ENCODE results near the gene WNT10A.

DNA sequence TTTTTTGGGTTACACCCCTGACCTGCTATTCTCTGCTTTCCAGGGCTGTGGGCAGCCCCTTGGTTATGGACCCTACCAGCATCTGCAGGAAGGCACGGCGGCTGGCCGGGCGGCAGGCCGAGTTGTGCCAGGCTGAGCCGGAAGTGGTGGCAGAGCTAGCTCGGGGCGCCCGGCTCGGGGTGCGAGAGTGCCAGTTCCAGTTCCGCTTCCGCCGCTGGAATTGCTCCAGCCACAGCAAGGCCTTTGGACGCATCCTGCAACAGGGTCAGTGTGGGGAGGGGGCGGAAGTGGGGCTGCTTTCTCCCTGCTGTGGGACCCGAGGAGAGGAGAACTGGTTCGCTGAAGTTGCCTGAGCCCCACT is 9.7 kb upstream of the WNT10A start:
- TF ChIP-seq, protein P1, sequence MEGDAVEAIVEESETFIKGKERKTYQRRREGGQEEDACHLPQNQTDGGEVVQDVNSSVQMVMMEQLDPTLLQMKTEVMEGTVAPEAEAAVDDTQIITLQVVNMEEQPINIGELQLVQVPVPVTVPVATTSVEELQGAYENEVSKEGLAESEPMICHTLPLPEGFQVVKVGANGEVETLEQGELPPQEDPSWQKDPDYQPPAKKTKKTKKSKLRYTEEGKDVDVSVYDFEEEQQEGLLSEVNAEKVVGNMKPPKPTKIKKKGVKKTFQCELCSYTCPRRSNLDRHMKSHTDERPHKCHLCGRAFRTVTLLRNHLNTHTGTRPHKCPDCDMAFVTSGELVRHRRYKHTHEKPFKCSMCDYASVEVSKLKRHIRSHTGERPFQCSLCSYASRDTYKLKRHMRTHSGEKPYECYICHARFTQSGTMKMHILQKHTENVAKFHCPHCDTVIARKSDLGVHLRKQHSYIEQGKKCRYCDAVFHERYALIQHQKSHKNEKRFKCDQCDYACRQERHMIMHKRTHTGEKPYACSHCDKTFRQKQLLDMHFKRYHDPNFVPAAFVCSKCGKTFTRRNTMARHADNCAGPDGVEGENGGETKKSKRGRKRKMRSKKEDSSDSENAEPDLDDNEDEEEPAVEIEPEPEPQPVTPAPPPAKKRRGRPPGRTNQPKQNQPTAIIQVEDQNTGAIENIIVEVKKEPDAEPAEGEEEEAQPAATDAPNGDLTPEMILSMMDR (IDR thresholded peaks at IDR 0.05), result no peak
- TF ChIP-seq POLR2A (IDR thresholded peaks at IDR 0.05) (no peak), POLR2AphosphoS5 (IDR thresholded peaks at IDR 0.05; ENCODE audit: insufficient read depth in 1 of 2, low read depth in 1 of 2) (no peak)

Measured in vagina (tissue), 2 donors.